Smooth muscle cell (in vitro differentiated cells): ENCODE data around the gene SMAD7. TPM values are rescaled to one million over a fixed set of nuclear protein-coding genes. Genes with fewer than 3 reads are reported as not detected.

ENCODE experiments used
- DNase-seq: peaks from one replicate; lab custom pipeline; 2025; ENCODE audit not compliant: unreplicated experiment; lab: John Stamatoyannopoulos, UW
- H2AFZ ChIP-seq: fragments of 200-600 bp; sonication (generic); 2 replicates; pipeline ENCODE4 v1.6.0; 2016; ENCODE audit warnings: antibody characterized with exemption, low read depth, mild to moderate bottlenecking
- H3F3A ChIP-seq: fragments of 200-600 bp; sonication (generic); 2 replicates; pipeline ENCODE4 v1.6.0; 2017; ENCODE audit warnings: antibody characterized with exemption, low read depth
- H3K27ac ChIP-seq: fragments of 200-600 bp; sonication (generic); 2 replicates; pipeline ENCODE4 v1.5.1; 2016; ENCODE audit warnings: low read depth, mild to moderate bottlenecking
- H3K27me3 ChIP-seq: fragments of 200-600 bp; sonication (generic); 2 replicates; pipeline ENCODE4 v1.6.1; 2016; ENCODE audit warnings: low read depth, mild to moderate bottlenecking
- H3K36me3 ChIP-seq: fragments of 200-600 bp; sonication (generic); 2 replicates; pipeline ENCODE4 v1.5.1; 2016; ENCODE audit warnings: low read depth
- H3K4me1 ChIP-seq: fragments of 200-600 bp; sonication (generic); 2 replicates; pipeline ENCODE4 v1.5.1; 2016; ENCODE audit warnings: low read depth
- H3K4me2 ChIP-seq: fragments of 200-600 bp; sonication (generic); 2 replicates; pipeline ENCODE4 v1.6.0; 2016; ENCODE audit warnings: mild to moderate bottlenecking
- H3K4me3 ChIP-seq: fragments of 200-600 bp; sonication (generic); 2 replicates; pipeline ENCODE4 v1.5.1; 2016; ENCODE audit warnings: mild to moderate bottlenecking
- H3K79me2 ChIP-seq: fragments of 200-600 bp; sonication (generic); 2 replicates; pipeline ENCODE4 v1.6.0; 2016; ENCODE audit warnings: low read depth, mild to moderate bottlenecking
- H3K9ac ChIP-seq: fragments of 200-600 bp; sonication (generic); 2 replicates; pipeline ENCODE4 v1.6.0; 2016; ENCODE audit warnings: low read depth
- H3K9me3 ChIP-seq: fragments of 200-600 bp; sonication (generic); replicated peaks from 2 replicates; pipeline ENCODE4 v1.5.1; 2016; ENCODE audit warnings: low read depth
- H4K20me1 ChIP-seq: fragments of 200-600 bp; sonication (generic); 2 replicates; pipeline ENCODE4 v1.6.0; 2016; ENCODE audit warnings: low read depth
- WGBS: methylation state at CpG from one replicate; pipeline ENCODE4 v1.1.7; 2016; ENCODE audit warnings: low lambda C conversion rate; 5-methylcytosine and 5-hydroxymethylcytosine counted together
- polyA plus RNA-seq: library from polyadenylated mRNA; unstranded; fragments of >200 nt; fragmentation: Nextera tagmentation; extraction: Ambion mirVana; gene quantifications from 2 replicates; pipeline ENCODE4 v1.2.1, GENCODE V29; 2016
- total RNA-seq: library from RNA; depleted of rRNA; stranded (reverse); fragments of >200 nt; gene quantifications from 2 replicates; pipeline ENCODE4 v1.2.3, GENCODE V29; 2014
- TF ChIP-seq, protein P1 (sequence below): fragments of 200-600 bp; sonication (generic); IDR thresholded peaks from 2 replicates; pipeline ENCODE4 v1.5.1; 2017; ENCODE audit warnings: borderline replicate concordance, mild to moderate bottlenecking, antibody characterized with exemption; ENCODE audit not compliant: insufficient read depth, poor library complexity, severe bottlenecking

Gene SMAD7
- total and polyA plus RNA-seq, 2 experiments from 2014 or later = 114 to 134 TPM

DNA sequence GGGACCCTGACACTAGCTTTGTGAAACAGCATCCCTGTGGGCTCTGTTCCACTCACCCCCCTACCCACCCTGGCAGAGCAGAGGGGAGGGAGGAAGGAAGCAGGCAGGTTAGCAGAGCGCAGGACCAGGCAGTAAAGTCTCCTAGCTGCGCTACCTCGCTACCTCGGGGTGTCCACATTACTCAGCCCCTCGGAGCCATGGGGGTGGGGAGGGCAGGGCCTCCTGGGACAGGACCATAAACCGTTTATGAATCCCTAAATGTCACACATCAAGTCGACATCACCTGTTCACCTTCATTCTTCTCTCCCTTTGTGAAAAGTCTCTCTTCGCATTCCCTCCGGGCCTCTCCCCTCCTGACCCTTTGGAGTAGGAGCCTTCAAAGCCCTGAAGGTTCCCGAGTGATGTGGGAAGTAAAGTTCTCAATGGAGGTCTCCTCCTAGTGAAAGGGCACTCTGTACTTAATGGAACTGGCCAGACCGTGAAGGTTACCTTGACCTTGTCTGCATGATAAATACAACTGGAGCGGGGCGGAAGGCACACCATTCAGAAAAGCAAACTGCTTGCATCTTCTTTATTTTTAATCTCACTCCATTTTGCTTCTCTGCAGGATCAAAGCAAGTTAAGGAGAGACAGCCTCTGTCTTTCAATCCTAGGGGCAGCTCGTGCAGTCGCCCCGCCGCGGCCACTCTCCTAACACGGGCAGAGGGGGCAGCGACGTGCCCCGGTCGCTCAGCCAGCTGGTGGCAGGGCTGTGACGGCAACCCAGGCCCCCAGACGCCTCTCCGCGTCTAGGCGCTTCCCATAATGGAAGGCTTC, 23.7 kb upstream of the SMAD7 start:
- no peak for DNase-seq
- TF ChIP-seq, protein P1, sequence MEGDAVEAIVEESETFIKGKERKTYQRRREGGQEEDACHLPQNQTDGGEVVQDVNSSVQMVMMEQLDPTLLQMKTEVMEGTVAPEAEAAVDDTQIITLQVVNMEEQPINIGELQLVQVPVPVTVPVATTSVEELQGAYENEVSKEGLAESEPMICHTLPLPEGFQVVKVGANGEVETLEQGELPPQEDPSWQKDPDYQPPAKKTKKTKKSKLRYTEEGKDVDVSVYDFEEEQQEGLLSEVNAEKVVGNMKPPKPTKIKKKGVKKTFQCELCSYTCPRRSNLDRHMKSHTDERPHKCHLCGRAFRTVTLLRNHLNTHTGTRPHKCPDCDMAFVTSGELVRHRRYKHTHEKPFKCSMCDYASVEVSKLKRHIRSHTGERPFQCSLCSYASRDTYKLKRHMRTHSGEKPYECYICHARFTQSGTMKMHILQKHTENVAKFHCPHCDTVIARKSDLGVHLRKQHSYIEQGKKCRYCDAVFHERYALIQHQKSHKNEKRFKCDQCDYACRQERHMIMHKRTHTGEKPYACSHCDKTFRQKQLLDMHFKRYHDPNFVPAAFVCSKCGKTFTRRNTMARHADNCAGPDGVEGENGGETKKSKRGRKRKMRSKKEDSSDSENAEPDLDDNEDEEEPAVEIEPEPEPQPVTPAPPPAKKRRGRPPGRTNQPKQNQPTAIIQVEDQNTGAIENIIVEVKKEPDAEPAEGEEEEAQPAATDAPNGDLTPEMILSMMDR = no peak
- Histone ChIP-seq H3K36me3 (no peaks in the 10 kb centered on the region), H2AFZ (peak overlapping the region; percentile 28), H4K20me1 (no peaks in the 10 kb centered on the region), H3K4me3 (peak overlapping the region; percentile 81), H3K79me2 (peaks cover 25% of the 10 kb centered on the region), H3F3A (peaks cover 6% of the 10 kb centered on the region), H3K4me1 (peaks cover 16% of the 10 kb centered on the region), H3K27ac (peak overlapping the region; percentile 94), H3K4me2 (peak overlapping the region; percentile 97), H3K9me3 (no peaks in the 10 kb centered on the region), H3K27me3 (no peaks in the 10 kb centered on the region), H3K9ac (peak overlapping the region; percentile 96)
- WGBS = 16% methylated on average over 28 of the region's 28 CpGs

DNA sequence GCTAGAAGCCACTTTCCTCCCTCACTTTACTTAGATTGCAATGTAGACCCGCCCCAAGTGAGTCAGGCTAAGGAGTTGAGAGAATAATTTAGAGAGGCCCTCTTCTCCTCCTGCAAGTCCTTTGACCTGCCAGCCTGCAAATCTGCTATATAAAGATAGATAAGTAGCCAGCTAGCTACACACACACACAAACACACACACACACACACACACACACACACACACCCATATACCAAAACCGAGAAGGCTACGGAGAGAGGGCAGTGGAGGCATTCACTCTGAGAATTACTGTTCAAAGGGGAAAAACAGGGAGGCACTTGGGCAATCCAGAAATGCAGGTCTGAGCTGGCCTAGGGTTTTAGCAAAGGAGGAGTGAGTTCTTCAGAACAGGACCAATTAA, 23.0 kb upstream of the SMAD7 start:
- Histone ChIP-seq H3K36me3 (no peaks in the 10 kb centered on the region), H3K27ac (peak overlapping the region; percentile 94), H3K4me1 (peaks cover 16% of the 10 kb centered on the region), H2AFZ (no peak overlapping the region), H3K4me3 (no peak overlapping the region), H3K79me2 (peaks cover 25% of the 10 kb centered on the region), H3K27me3 (no peaks in the 10 kb centered on the region), H3K9me3 (no peaks in the 10 kb centered on the region), H3K9ac (peak overlapping the region; percentile 96), H3F3A (peaks cover 6% of the 10 kb centered on the region), H4K20me1 (no peaks in the 10 kb centered on the region), H3K4me2 (peak overlapping the region; percentile 97)
- TF ChIP-seq, protein P1 = no peak
- DNase-seq = no peak
- WGBS = 14% methylated on average over 3 of the region's 3 CpGs

DNA sequence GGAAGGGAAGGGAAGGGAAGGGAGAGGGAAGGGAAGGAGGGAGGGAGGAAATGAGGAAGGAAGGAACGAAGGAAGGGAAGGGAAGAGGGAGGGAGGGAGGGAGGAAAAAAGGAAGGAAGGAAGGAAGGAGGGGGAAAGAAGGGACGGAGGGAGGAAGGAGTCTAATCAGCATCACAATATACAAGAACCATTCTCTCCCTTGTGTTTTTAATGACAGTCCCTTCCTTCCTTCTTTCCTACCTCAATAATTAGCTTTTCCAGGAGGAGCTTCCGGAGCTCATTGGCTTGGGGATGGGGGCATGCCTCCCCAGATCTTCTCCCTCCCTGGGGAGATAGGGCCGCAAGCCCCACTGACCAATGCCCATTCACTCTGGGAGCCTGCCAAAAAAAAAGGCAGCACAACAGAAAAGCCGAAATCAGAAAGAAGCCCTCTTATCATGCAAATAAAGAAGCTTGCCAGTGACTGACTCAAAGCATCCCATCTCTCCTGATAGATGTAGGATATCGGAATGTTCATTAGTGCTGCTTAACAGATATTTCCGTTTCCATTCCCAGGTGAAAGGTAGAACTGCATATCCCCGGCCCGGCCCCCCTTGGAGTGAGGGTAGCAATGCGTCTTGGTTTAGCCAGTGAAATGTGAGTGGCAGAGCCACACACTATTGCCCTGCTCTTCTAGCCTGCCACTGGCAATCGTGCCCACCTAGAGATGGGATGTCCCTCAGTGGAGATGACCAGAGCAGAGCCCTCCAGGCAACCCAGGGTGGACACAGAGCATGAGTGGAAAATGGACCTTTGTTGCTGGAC, 17.8 kb upstream of the SMAD7 start:
- no peaks in the 10 kb centered on the region for H3K4me1 ChIP-seq
- DNase-seq = no peak
- H3K27me3 ChIP-seq = no peaks in the 10 kb centered on the region
- 61% methylated on average over 10 of the region's 11 CpGs for WGBS
- H3F3A ChIP-seq = peaks cover 8% of the 10 kb centered on the region
- H4K20me1 ChIP-seq = no peaks in the 10 kb centered on the region
- no peaks in the 10 kb centered on the region for H3K9me3 ChIP-seq
- TF ChIP-seq, protein P1 = no peak
- no peak overlapping the region for H3K9ac ChIP-seq
- no peaks in the 10 kb centered on the region for H3K36me3 ChIP-seq
- H3K4me3 ChIP-seq = no peak overlapping the region
- no peak overlapping the region for H3K27ac ChIP-seq
- no peak overlapping the region for H2AFZ ChIP-seq
- peaks cover 19% of the 10 kb centered on the region for H3K79me2 ChIP-seq
- no peak overlapping the region for H3K4me2 ChIP-seq
